ENCODE results near the gene WDFY2. TPM values are rescaled to one million over a fixed set of nuclear protein-coding genes. Genes with fewer than 3 reads are reported as not detected.

The WDFY2 gene
- total and polyA plus RNA-seq, 2 of the 8 experiments (the other 6 are each of a cell fraction or from before 2014, with no cell fraction given), result 13.9 to 29.0 TPM

- Histone ChIP-seq H3K23ac (ENCODE audit: insufficient read length) (no peak overlapping the region), H3K27ac (ENCODE audit: low read depth, low read length) (no peak overlapping the region), H3K36me3 (ENCODE audit: control insufficient read depth in 2 of 4, insufficient read depth in 4 of 4, low read length in 3 of 4) (no peaks in the 10 kb centered on the region), H2BK5ac (ENCODE audit: low read depth, low read length) (no peak overlapping the region), H4K91ac (replicated peaks; ENCODE audit: insufficient read length, low read length) (no peak overlapping the region), H3K56ac (replicated peaks; ENCODE audit: insufficient read length, low read depth, low read length) (no peak overlapping the region), H4K8ac (ENCODE audit: extremely low read depth, insufficient read depth, low read length) (no peak overlapping the region), H3K4me1 (replicated peaks in 1 of 4; ENCODE audit: control insufficient read depth in 3 of 4, insufficient read depth in 4 of 4, low read length in 3 of 4) (peaks cover 12 to 19% (median 16%) of the 10 kb centered on the region in 4 experiments), H3K9ac (replicated peaks in 1 of 4; ENCODE audit: extremely low read depth in 1 of 4, low read depth in 3 of 4, low read length in 3 of 4) (no peak overlapping the region), H3K27me3 (replicated peaks in 1 of 4; ENCODE audit: control insufficient read depth in 3 of 4, extremely low read depth in 1 of 4, insufficient read depth in 3 of 4, low read length in 3 of 4) (0 out of 7 replicates have a peak, but pooled peaks cover 0 to 2% (median 0%) of the 10 kb centered on the region in 4 experiments), H2AK5ac (ENCODE audit: low read depth, low read length) (no peak overlapping the region), H4K20me1 (replicated peaks in 1 of 2; ENCODE audit: control insufficient read depth in 1 of 2, insufficient read depth in 2 of 2, low read length in 2 of 2) (no peaks in the 10 kb centered on the region), H2BK15ac (ENCODE audit: low read length) (no peak overlapping the region), H3K79me2 (ENCODE audit: control insufficient read depth in 1 of 2, insufficient read depth in 2 of 2, low read length in 2 of 2) (no peaks in the 10 kb centered on the region), H4K5ac (ENCODE audit: insufficient read length, low read depth, low read length) (no peak overlapping the region), H3K4ac (replicated peaks; ENCODE audit: insufficient read length, low read depth, low read length) (no peak overlapping the region), H3K14ac (ENCODE audit: insufficient read length) (no peak overlapping the region), H2AFZ (ENCODE audit: low read length) (no peak overlapping the region), H3K4me3 (ENCODE audit: extremely low read depth in 1 of 4, insufficient read depth in 2 of 4, low read depth in 3 of 4, low read length in 4 of 4) (peak overlapping the region in 1 of 4 experiments; percentile 80; a peak in 2 of 8 replicates), H3K18ac (ENCODE audit: extremely low read depth, low read length) (no peak overlapping the region), H2BK12ac (ENCODE audit: low read depth, low read length) (no peak overlapping the region), H3K79me1 (ENCODE audit: low read depth, low read length) (no peaks in the 10 kb centered on the region), H3K23me2 (ENCODE audit: low read depth, low read length) (peaks cover 8% of the 10 kb centered on the region), H3K9me3 (ENCODE audit: insufficient read depth in 2 of 2, low read depth in 1 of 2, low read length in 1 of 2) (no peaks in the 10 kb centered on the region), H2BK120ac (replicated peaks; ENCODE audit: low read depth, low read length) (no peak overlapping the region), H3K4me2 (ENCODE audit: insufficient read depth in 1 of 2, low read depth in 2 of 2, low read length in 2 of 2) (peak overlapping the region; percentile 80 to 89), H2BK20ac (ENCODE audit: low read length) (no peak overlapping the region)
- WGBS, 2 experiments (ENCODE audit: extremely low coverage in 1 of 2, insufficient coverage in 1 of 2, insufficient read length in 1 of 2, insufficient replicate concordance in 2 of 2, low coverage in 1 of 2, low lambda C conversion rate in 2 of 2, missing lambda C conversion rate in 1 of 2), result 80% methylated on average over 4 of the region's 4 CpGs; no CpG with 5 or more reads in 1 of the 2 experiments
- ChIA-PET POLR2A (ENCODE audit: partially characterized antibody) (interaction anchor here (1.2 to 2.0 kb wide), 2 partner anchors 9 to 352 kb away, joined by 3 to 5 read pairs; partner anchors contain the start of gene INTS6), CTCF (ENCODE audit: partially characterized antibody) (interaction anchor here (1.0 to 3.4 kb wide), 4 partner anchors 10 to 54 kb away, joined by 3 to 29 read pairs (median 4); no protein-coding TSS in a partner anchor)
- FAIRE-seq (no peak), DNase-seq (ENCODE audit: low read depth in 1 of 2, low spot score in 2 of 2) (no peak)
Measured at GRCh38 chr13:51805313-51805712, 221.1 kb downstream of the WDFY2 start.

Data from H1 (cell line).